Anterior cingulate cortex (tissue), 58 donors: ENCODE measurements around the gene SPATA4.

Experiments used
- DNase-seq, 58 donors: peaks; one replicate each; lab custom pipeline; 2025; lab: John Stamatoyannopoulos, UW

Gene SPATA4

DNA sequence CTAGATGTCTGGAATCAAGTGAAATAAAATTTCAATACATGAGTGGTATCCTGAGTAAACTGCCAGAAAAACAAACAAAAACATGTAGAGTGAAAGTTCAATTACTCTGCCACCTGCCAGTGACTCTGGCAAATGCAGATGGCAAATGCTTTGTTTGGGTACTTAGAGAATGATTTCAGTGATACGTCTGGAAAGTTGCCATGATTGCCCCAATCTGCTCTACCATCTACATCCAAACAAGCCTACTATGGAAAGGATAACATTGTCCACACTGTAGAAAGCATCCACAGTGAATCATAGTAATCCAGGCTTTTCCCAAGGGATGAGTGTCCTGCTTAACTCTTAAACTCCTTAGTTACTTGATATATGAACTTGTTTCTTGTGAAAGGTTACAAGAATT, 3.4 kb downstream of the SPATA4 start:
- peak in 1 of 58 donors; percentile 12 for DNase-seq

- no peak for DNase-seq
Measured at GRCh38 chr4:176189891-176190795, 5.2 kb downstream of the SPATA4 start.

DNA sequence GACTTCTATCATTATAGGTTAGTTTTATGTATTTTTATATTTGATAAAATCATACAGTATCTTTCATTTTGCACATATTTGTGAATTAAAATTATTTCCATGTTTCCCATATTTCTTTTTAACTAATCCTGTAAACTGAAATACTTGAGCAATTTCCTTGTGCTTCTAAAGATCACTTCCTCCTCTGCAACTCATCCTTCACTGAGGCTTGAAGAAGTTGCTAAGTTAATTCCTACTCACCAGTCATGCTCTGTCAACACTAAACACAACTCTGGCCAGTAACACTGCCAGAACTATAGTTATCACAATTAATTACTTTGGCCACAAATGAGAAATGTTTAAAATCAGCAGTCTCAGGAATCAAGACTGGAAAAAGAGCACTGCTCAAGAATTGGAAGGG, 6.7 kb downstream of the SPATA4 start:
- no peak for DNase-seq

DNA sequence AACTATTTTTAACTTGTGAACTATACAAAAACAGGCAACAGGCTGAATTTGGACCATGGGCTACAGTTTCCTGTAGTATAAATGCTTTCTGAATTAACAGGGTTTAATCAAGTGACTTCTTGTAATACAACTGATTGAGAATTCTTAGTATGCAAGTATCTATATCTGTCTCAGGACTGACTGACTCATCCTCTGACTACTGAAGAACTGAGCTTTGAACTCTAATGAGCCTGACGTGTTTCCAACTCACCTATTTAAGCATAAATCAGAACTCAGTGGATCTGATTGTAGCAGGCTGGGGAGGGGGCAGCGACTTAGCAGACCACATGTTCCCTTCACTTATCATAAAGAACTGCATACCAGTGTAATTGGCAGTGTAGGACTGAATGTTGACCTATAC, 7.8 kb downstream of the SPATA4 start:
- DNase-seq, result no peak

GRCh38 chr4:176186671-176187395, 8.6 kb downstream of the SPATA4 start:
- no peak for DNase-seq

GRCh38 chr4:176186067-176186466, 9.3 kb downstream of the SPATA4 start:
- DNase-seq, result no peak

DNA sequence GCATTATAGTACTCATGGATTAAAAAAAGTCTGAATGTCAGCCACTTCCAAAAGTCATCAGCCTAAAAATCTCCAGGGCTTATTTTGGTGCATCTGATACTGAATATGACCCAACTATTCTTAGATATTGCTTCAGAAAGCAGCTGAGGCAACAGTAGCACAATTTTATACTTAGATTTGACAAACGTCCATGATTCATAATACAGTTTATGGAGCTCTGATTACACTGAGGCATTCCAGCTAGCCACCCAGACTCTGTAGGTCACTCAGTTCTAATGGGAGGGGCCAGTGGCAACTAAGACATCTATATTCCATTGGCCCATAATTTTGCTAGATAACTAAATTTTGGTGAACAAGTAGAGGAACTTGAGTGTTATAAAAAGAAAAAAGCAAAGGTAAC, 10.3 kb downstream of the SPATA4 start:
- no peak for DNase-seq

GRCh38 chr4:176163041-176163440, 32.3 kb downstream of the SPATA4 start:
- DNase-seq, result no peak

- no peak for DNase-seq
Measured at GRCh38 chr4:176156656-176157055, 38.7 kb downstream of the SPATA4 start.

DNA sequence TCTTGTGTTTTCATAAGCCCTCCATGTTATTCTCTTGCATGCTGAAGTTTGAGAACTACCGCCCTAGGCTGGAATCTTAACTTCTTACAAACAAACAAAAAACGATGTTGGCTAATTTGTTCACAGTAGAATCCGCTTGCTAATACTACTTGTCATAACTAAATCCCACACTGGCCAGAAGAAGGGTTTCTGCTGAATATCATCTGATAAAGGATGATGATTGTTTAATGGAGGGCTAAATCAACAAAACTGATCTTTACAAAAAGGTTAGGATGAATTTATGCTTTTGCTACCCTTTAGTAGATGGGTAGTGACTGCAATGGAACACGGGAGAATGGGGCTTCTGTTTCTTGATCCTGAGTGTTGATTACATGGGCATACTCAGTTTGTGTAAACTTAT, 42.3 kb downstream of the SPATA4 start:
- DNase-seq, result no peak

- no peak for DNase-seq
Measured at GRCh38 chr4:176150704-176151103, 44.7 kb downstream of the SPATA4 start.

- no peak for DNase-seq
Measured at GRCh38 chr4:176150356-176150682, 45.1 kb downstream of the SPATA4 start.

DNA sequence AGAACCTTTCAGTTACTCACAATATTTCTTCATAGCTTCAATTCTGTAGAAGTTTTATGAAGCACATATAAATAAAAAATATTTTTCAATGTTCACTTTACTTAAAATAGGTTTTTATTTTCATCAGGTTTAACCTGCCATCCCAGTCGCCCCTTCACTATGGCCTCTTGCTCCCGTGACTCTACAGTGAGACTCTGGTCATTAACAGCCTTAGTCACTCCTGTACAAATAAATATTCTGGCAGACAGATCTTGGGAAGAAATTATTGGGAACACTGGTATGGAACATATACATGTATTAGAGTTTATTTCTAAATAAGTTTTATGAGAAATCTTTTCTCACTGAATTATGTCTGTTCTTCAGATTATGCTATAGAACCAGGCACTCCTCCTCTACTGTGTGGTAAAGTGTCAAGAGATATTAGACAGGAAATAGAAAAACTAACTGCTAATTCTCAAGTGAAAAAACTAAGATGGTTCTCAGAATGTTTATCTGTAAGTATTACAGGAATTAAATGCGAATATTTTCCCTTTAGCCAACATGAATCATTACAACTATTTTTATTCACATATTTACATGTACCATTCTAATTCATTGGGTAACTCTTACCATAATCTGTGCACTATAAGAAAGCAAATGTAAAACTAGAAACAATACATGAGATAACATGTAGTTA, 45.6 kb downstream of the SPATA4 start:
- no peak for DNase-seq

DNA sequence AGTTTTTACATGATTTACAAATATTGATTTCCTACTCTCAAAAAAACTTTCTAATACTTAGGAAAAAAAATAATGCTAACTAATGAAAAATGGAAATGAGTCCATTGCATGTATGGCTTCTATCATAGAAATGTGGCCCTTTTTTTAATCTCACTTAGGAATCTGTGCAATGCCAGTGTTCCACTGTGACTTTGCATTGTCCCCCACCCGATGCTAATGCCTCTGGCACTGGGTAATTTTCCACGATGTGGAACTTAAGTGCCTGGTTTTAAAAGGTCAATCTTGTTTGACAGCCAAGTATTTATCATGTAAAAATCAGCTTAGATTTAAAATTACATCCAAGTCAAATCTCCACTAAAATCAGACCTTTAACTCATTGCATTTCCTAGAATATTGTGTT, 53.1 kb downstream of the SPATA4 start:
- DNase-seq, result no peak

GRCh38 chr4:176139518-176139917, 55.9 kb downstream of the SPATA4 start:
- no peak for DNase-seq

DNA sequence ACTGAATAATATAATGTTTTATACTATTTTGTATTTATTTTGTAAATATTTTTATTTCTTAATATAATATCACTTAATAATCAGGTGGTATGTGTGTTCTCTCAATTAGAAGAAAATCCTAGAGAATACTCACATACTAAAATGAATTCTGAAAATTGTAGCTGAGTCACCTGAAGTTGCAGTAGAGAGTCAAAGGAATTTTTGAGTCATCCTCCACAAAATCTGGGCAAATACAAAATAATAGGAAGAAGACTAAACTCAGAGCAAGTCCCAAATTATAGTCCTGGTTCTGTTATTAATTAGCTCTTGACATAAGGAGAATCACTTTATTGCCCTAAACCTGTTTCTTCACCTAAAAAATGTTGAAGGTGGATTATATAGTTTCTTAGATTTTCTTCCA, 57.8 kb downstream of the SPATA4 start:
- no peak for DNase-seq

DNA sequence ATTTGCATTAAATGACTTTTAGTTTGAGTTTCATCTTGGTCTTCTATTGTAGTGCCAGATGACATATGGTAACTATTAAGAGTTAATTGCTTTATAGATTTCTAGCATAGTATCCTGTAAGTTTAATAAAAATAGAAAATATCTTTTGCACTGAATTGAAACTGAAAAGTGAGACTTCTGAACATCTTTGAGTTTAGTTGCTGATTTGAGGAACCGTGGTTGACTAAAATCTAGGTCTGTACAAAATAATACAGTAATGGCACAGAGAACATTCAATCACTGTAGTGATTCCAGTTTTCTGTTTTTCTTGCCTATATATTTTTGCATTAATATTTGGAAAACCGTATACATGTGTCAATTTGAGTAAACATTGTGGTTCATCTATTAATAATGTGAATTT, 60.7 kb downstream of the SPATA4 start:
- no peak for DNase-seq
